ENCODE data around the gene NRIP1.

The NRIP1 gene

GRCh38 chr21:15064576-15065391 is at the start of gene NRIP1:
TSS of gene NRIP1 (minus strand) at chr21:15065000. CDS start at chr21:14968192, 96,808 bp downstream.
- peak within 1 kb of the TSS; percentile 86 for H3K4me3 ChIP-seq (replicated peaks; ENCODE audit: low read depth, low read length)
- DNase-seq (ENCODE audit: extremely low read depth, low read depth): peak; percentile 48
- no peak for TF ChIP-seq CTCF (IDR thresholded peaks at IDR 0.05; ENCODE audit: low read depth, low read length, missing control alignments)

GRCh38 chr21:15112858-15113257 is 48.1 kb upstream of the NRIP1 start:
- DNase-seq (ENCODE audit: extremely low read depth, low read depth): no peak
- no peak for TF ChIP-seq CTCF (IDR thresholded peaks at IDR 0.05; ENCODE audit: low read depth, low read length, missing control alignments)

GRCh38 chr21:15108801-15109200 is 44.0 kb upstream of the NRIP1 start:
- DNase-seq (ENCODE audit: extremely low read depth, low read depth): no peak
- TF ChIP-seq CTCF (IDR thresholded peaks at IDR 0.05; ENCODE audit: low read depth, low read length, missing control alignments): no peak
- no peak overlapping the region for H3K4me3 ChIP-seq (replicated peaks; ENCODE audit: low read depth, low read length)

More at GRCh38 chr21:15112858-15113257, 48.1 kb upstream of the NRIP1 start:
- no peak overlapping the region for H3K4me3 ChIP-seq (replicated peaks; ENCODE audit: low read depth, low read length)

GRCh38 chr21:15104470-15104869 is 39.7 kb upstream of the NRIP1 start:
- TF ChIP-seq CTCF (IDR thresholded peaks at IDR 0.05; ENCODE audit: low read depth, low read length, missing control alignments): no peak
- no peak overlapping the region for H3K4me3 ChIP-seq (replicated peaks; ENCODE audit: low read depth, low read length)
- DNase-seq (ENCODE audit: extremely low read depth, low read depth): no peak

GRCh38 chr21:15098908-15099307 is 34.1 kb upstream of the NRIP1 start:
- no peak for DNase-seq (ENCODE audit: extremely low read depth, low read depth)
- TF ChIP-seq CTCF (IDR thresholded peaks at IDR 0.05; ENCODE audit: low read depth, low read length, missing control alignments): no peak
- no peak overlapping the region for H3K4me3 ChIP-seq (replicated peaks; ENCODE audit: low read depth, low read length)

GRCh38 chr21:15098181-15098580 is 33.4 kb upstream of the NRIP1 start:
- TF ChIP-seq CTCF (IDR thresholded peaks at IDR 0.05; ENCODE audit: low read depth, low read length, missing control alignments): no peak
- H3K4me3 ChIP-seq (replicated peaks; ENCODE audit: low read depth, low read length): no peak overlapping the region
- DNase-seq (ENCODE audit: extremely low read depth, low read depth): no peak
